Left lung (tissue), 10 donors: ENCODE measurements around the gene SEC63. TPM values are rescaled to one million over a fixed set of nuclear protein-coding genes. Genes with fewer than 3 reads are reported as not detected.
"Not testable (repeated sequence)": the region's sequence is repeated elsewhere in the genome, so short reads cannot be mapped to it uniquely, and the experiment has no call there.

Experiments used
- ATAC-seq: fragments of 200-7000 bp; cut with Tn5 transposase; one replicate; pipeline ENCODE4 v1.9.1; 2020; ENCODE audit warnings: moderate library complexity
- DNase-seq, 4 donors: peaks; one replicate each; pipeline ENCODE4 v3.0.0-alpha.2; 2013 to 2020
- H3K27ac ChIP-seq, 2 donors: fragments of 200-600 bp; sonication (generic) in 1 of 2; one replicate each; pipeline versions ENCODE4 v1.5.0 to v1.8.0; 2020 to 2021
- H3K27me3 ChIP-seq, 2 donors: fragments of 200-600 bp; sonication (generic) in 1 of 2; one replicate each; pipeline versions ENCODE4 v1.5.0 to v1.8.0; 2020 to 2021
- H3K36me3 ChIP-seq, 2 donors: fragments of 200-600 bp; sonication (generic) in 1 of 2; one replicate each; pipeline versions ENCODE4 v1.5.0 to v1.8.0; 2020 to 2021
- H3K4me1 ChIP-seq, 2 donors: fragments of 200-600 bp; one replicate each; pipeline ENCODE4 v1.8.0; 2021
- H3K4me3 ChIP-seq, 2 donors: fragments of 200-600 bp; sonication (generic) in 1 of 2; one replicate each; pipeline versions ENCODE4 v1.5.0 to v1.8.0; 2020 to 2021; ENCODE audit warnings: mild to moderate bottlenecking in 1 of 2
- H3K9me3 ChIP-seq, 2 donors: fragments of 200-600 bp; sonication (generic) in 1 of 2; one replicate each; pipeline versions ENCODE4 v1.5.0 to v1.8.0; 2020 to 2021
- CTCF ChIP-seq, 2 donors: fragments of 200-600 bp; sonication (generic) in 1 of 2; IDR thresholded peaks; one replicate each; pipeline versions ENCODE4 v1.5.0 to v1.8.0; 2021; ENCODE audit warnings: antibody characterized with exemption in 2 of 2
- intact Hi-C, 2 donors: fragments of 100-400 bp; cut with DNase I; formaldehyde crosslinking; loops; one replicate each; pipeline versions ENCODE4 v1.11.2 to v1.14.2; 2022
- polyA plus RNA-seq, 6 donors: library from polyadenylated mRNA; unstranded; fragments of 120-200 nt; gene quantifications; one replicate each; pipeline ENCODE4 v1.2.1, GENCODE V29; 2013; ENCODE audit not compliant: insufficient read length in 6 of 6
- total RNA-seq, 2 donors: library from RNA; stranded (reverse); fragmentation: NEBNext Ultra II Directional; extraction: Animal tissue kit (Norgen Biotek cat#: 25700); gene quantifications; one replicate each; pipeline ENCODE4 v1.2.1, GENCODE V29; 2021
- donor health status: DM: no; HTN: yes; CAD: no.
- donor health status: DM: no; HTN: no; CAD: no.

The SEC63 gene
- total and polyA plus RNA-seq, 8 donors = 94.4 to 131 (median 111) TPM

- no peaks in the 10 kb centered on the region for H3K27me3 ChIP-seq
- intact Hi-C loops = no loop called here
- H3K4me3 ChIP-seq = peak overlapping the region; percentile 80 to 91
- ATAC-seq = peak; percentile 54
- H3K9me3 ChIP-seq = no peaks in the 10 kb centered on the region
- peak; percentile 67 to 90 (median 74) for DNase-seq
- TF ChIP-seq CTCF (IDR thresholded peaks at IDR 0.05) = no peak
- H3K27ac ChIP-seq = peak overlapping the region; percentile 93 to 94
- no peaks in the 10 kb centered on the region for H3K36me3 ChIP-seq
- peaks cover 18 to 34% of the 10 kb centered on the region in 2 donors for H3K4me1 ChIP-seq
Observed at GRCh38 chr6:107957308-107957908, 600 bp downstream of the SEC63 start.

- no peaks in the 10 kb centered on the region for H3K36me3 ChIP-seq
- intact Hi-C loops = no loop called here
- H3K9me3 ChIP-seq = no peaks in the 10 kb centered on the region
- H3K4me3 ChIP-seq = peak overlapping the region; percentile 80 to 91
- peak overlapping the region; percentile 93 to 94 for H3K27ac ChIP-seq
- no peaks in the 10 kb centered on the region for H3K27me3 ChIP-seq
- peaks cover 18 to 40% of the 10 kb centered on the region in 2 donors for H3K4me1 ChIP-seq
- TF ChIP-seq CTCF (IDR thresholded peaks at IDR 0.05) = no peak
- DNase-seq (peak in 2 of 4 donors; percentile 44 to 56), ATAC-seq (peak; percentile 14)
Observed at GRCh38 chr6:107956586-107957307, 1.3 kb downstream of the SEC63 start.

DNA sequence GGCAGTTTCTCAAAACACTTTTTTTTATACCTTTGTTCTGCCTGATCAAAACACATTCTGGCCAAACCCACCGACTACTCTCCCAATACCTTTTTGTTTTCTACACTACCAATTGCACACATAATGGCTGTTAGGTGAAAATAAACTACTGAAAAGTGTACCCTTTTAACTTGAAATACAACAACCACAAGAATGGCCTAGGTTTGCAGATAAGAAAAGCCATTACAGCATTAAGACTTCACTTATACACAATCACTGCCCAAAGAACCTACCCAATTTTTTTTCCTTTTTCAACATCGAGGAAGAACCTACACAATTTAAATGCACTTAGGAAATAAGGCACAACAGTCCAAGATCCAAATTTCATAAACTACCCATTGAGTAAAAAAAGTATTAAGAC is 1.8 kb downstream of the SEC63 start:
- DNase-seq (no peak), ATAC-seq (no peak)
- Histone ChIP-seq H3K27ac (peak overlapping the region; percentile 93 to 94), H3K4me1 (peaks cover 18 to 45% of the 10 kb centered on the region in 2 donors), H3K36me3 (no peaks in the 10 kb centered on the region), H3K4me3 (peak overlapping the region; percentile 80 to 91), H3K9me3 (no peaks in the 10 kb centered on the region), H3K27me3 (no peaks in the 10 kb centered on the region)
- no peak for TF ChIP-seq CTCF (IDR thresholded peaks at IDR 0.05)
- intact Hi-C loops = no loop called here

- H3K4me3 ChIP-seq, H3K9me3 ChIP-seq, ATAC-seq, H3K27ac ChIP-seq, intact Hi-C loops, H3K36me3 ChIP-seq, DNase-seq, H3K27me3 ChIP-seq: not testable (repeated sequence)
- peaks cover 21 to 65% of the 10 kb centered on the region in 2 donors for H3K4me1 ChIP-seq
Observed at GRCh38 chr6:107953858-107954414, 4.1 kb downstream of the SEC63 start.

DNA sequence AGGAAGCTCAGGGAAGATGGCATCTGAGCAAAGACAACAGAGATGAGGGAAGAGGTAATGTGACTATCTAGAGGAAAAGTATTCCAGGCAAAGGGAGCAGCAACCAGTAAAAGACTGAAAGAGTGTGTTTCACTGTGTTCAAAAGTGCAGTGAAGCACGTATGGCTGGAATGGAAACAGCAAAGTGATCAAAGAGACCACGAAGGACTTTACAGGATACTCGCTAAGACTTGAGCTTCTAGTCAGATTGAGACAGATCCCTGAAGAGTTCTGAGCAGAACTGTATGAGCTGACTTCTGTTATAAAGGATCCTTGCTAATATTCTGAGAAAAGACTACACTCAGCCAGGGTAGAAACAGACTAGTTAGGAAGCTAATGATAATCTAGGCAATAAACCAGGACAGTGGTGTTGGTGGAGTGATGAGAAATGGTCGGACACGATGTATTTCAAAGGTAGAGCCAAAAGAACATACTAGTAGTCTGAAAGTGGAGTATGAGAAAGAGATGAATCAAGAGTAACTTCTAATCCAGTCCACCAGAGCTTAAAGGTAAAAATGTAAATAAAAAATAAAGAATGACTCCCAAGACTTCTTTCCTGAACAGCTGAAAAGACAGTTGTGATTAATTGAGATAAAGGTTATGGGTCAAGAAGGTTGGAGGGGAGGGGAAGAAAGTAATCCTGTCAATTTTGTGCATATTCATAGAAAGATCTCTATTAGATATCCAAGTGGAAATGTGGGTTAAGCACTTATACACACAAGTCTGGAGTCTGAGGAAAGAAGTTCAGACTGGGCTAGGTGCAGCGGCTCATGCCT is 14.2 kb downstream of the SEC63 start:
- no peaks in the 10 kb centered on the region for H3K27me3 ChIP-seq
- peaks cover 6 to 27% of the 10 kb centered on the region in 2 donors for H3K4me1 ChIP-seq
- H3K9me3 ChIP-seq = no peaks in the 10 kb centered on the region
- TF ChIP-seq CTCF (IDR thresholded peaks at IDR 0.05) = no peak
- no peak overlapping the region for H3K27ac ChIP-seq
- no peak overlapping the region for H3K4me3 ChIP-seq
- no peak for ATAC-seq
- intact Hi-C loops = no loop called here
- no peaks in the 10 kb centered on the region for H3K36me3 ChIP-seq
- DNase-seq = no peak
